Activated CD4-positive, alpha-beta T cell treated with anti-CD3 and anti-CD28 coated beads, Interleukin-2, Interleukin-6, amounts not matched to agents 100 ng/mL and 50 ng/mL, durations not matched to agents 16 hours and 8 hours (primary cell): ENCODE data around the gene PRR3.

ENCODE experiments used
- DNase-seq: peaks from one replicate; pipeline ENCODE4 v3.0.0-alpha.2; 2020

The PRR3 gene

GRCh38 chr6:30572148-30572547 lies 15.1 kb downstream of the PRR3 start:
- no peak for DNase-seq

GRCh38 chr6:30573113-30573512 lies 16.0 kb downstream of the PRR3 start:
- DNase-seq: no peak

DNA sequence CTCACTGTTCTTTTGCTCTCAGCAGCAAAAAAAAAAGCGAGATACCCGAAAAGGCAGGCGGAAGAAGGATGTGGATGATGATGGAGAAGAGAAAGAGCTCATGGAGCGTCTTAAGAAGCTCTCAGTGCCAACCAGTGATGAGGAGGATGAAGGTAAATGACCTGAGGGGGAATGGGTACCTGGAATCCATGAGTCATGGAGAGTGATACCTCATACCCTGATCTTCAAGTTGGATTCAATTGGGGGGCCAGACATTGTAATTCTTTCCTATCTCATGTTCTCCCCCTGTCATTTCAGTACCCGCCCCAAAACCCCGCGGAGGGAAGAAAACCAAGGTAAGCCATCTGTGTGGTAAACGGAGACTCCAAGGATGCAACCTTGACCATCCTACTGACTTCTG lies 21.0 kb downstream of the PRR3 start:
- no peak for DNase-seq

GRCh38 chr6:30583921-30584320 lies 26.8 kb downstream of the PRR3 start:
- DNase-seq: no peak

GRCh38 chr6:30589754-30590358 lies 32.8 kb downstream of the PRR3 start:
- DNase-seq: no peak

- DNase-seq: no peak
Observed at GRCh38 chr6:30590509-30590908, 33.4 kb downstream of the PRR3 start.

DNA sequence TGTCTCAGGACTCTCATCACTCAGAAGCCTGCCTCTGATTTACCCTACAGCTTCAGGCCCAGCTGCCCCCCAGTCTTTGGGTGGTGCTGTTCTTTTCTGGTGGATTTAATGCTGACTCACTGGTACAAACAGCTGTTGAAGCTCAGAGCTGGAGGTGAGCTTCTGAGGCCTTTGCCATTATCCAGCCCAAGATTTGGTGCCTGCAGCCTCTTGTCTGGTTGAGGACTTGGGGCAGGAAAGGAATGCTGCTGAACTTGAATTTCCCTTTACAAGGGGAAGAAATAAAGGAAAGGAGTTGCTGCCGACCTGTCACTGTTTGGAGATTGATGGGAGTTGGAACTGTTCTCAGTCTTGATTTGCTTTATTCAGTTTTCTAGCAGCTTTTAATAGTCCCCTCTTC lies 33.9 kb downstream of the PRR3 start:
- DNase-seq: no peak

- DNase-seq: no peak
Observed at GRCh38 chr6:30592287-30592686, 35.2 kb downstream of the PRR3 start.

GRCh38 chr6:30597315-30598144 lies 40.4 kb downstream of the PRR3 start:
- peak; percentile 83 for DNase-seq

GRCh38 chr6:30598912-30599624 lies 42.0 kb downstream of the PRR3 start:
- DNase-seq: no peak

GRCh38 chr6:30599625-30600324 lies 42.7 kb downstream of the PRR3 start:
- DNase-seq: no peak

- no peak for DNase-seq
Observed at GRCh38 chr6:30600451-30600961, 43.4 kb downstream of the PRR3 start.

DNA sequence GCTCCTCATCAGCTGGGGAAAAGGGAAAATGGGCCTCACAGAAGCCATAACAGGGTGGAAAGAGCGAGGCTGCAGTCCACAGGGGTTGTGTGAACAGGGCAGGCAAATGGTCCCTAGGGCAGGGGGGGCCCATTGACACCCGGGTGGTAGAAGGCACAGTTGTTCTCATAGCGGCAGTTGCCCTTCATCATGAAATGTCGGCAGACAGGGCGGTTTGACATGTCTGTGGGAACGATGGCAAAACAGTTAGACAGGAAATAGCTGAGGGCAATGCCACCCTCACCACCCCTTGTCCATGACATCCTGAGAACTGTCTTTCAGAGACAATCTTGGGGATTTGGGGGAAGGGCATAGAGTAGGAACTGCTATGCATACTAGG lies 44.3 kb downstream of the PRR3 start:
- no peak for DNase-seq

- no peak for DNase-seq
Observed at GRCh38 chr6:30601815-30602641, 44.9 kb downstream of the PRR3 start.

DNA sequence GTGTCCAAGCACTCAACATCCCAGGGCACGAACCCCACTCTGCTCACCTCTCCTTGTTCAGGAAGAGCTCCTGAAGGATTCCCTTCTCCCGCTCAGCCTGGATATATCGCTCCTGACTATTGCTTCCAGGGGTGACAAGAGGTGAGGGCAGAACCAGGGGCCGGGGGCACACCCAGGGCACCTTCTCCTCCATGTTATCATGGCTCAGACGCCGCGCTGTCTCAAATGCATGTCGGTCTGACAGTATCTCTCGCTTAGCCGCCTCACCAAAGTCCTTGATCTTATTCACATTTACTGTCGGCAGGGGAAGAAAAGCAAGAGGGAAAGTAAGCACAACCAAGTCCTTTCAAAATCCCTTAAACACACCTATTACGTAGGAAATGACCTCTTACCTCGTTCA lies 46.9 kb downstream of the PRR3 start:
- no peak for DNase-seq

GRCh38 chr6:30610065-30610464 lies 53.0 kb downstream of the PRR3 start:
- DNase-seq: no peak

- no peak for DNase-seq
Observed at GRCh38 chr6:30611150-30611855, 54.2 kb downstream of the PRR3 start.

- no peak for DNase-seq
Observed at GRCh38 chr6:30611856-30612194, 54.7 kb downstream of the PRR3 start.

GRCh38 chr6:30612213-30612612 lies 55.1 kb downstream of the PRR3 start:
- DNase-seq: no peak

GRCh38 chr6:30612687-30613248 lies 55.7 kb downstream of the PRR3 start:
- DNase-seq: no peak
